ENCODE measurements around the gene ARHGEF11.

Gene ARHGEF11

GRCh38 chr1:156908955-156909354 is 136.6 kb downstream of the ARHGEF11 start:
- ChIA-PET CTCF (interaction anchor here (1.0 to 1.1 kb wide), 2 partner anchors 11 to 220 kb away, joined by 3 read pairs; no protein-coding TSS in a partner anchor), POLR2A (no interaction called here)
- no peak for DNase-seq (ENCODE audit: extremely low spot score)
- TF ChIP-seq NFRKB (IDR thresholded peaks at IDR 0.05), result no peak
- TF ChIP-seq ZNF384 (IDR thresholded peaks at IDR 0.05), result no peak
- no peak for TF ChIP-seq HDGF (IDR thresholded peaks at IDR 0.05; ENCODE audit: borderline replicate concordance)

DNA sequence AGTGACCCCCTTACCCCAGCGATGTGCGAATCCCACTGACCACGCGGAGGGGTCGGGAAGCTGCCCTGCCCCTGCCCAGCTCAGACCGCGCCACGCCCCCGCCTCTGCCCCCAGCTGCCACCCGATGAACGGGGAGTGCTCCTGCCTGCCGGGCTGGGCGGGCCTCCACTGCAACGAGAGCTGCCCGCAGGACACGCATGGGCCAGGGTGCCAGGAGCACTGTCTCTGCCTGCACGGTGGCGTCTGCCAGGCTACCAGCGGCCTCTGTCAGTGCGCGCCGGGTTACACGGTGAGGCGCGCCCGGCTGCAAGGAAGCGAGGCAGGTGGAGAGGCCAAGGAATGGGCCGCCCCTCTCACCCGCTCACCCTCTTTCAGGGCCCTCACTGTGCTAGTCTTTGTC is 137.0 kb downstream of the ARHGEF11 start:
- DNase-seq (ENCODE audit: extremely low spot score), result no peak

GRCh38 chr1:156906206-156906906 is 139.2 kb downstream of the ARHGEF11 start:
- TF ChIP-seq FOXM1 (IDR thresholded peaks at IDR 0.05; ENCODE audit: borderline replicate concordance) (no peak), L3MBTL2 (conservative IDR thresholded peaks at IDR 0.05) (no peak), TARDBP (IDR thresholded peaks at IDR 0.05) (no peak), HDGF (IDR thresholded peaks at IDR 0.05; ENCODE audit: borderline replicate concordance) (no peak), LEF1 (IDR thresholded peaks at IDR 0.05; ENCODE audit: borderline replicate concordance) (no peak), ARNT (IDR thresholded peaks at IDR 0.05) (no peak), SP1 (IDR thresholded peaks at IDR 0.05) (no peak), ELF4 (IDR thresholded peaks at IDR 0.05) (no peak), BHLHE40 (IDR thresholded peaks at IDR 0.05; ENCODE audit: borderline replicate concordance) (no peak), ZNF384 (IDR thresholded peaks at IDR 0.05) (no peak), CTBP1 (IDR thresholded peaks at IDR 0.05; ENCODE audit: borderline replicate concordance) (no peak)
- ChIA-PET CTCF (no interaction called here), POLR2A (no interaction called here)
- no peak for DNase-seq (ENCODE audit: extremely low spot score)

More for the DNA sequence above, 137.0 kb downstream of the ARHGEF11 start:
- CTCF ChIA-PET, result interaction anchor here (1.1 kb wide), 1 partner anchor 219 kb away, joined by 3 read pairs; no protein-coding TSS in a partner anchor
- POLR2A ChIA-PET, result no interaction called here
- no peak for TF ChIP-seq LEF1 (IDR thresholded peaks at IDR 0.05; ENCODE audit: borderline replicate concordance)
- TF ChIP-seq SUZ12 (IDR thresholded peaks at IDR 0.05), result no peak
- TF ChIP-seq SP1 (IDR thresholded peaks at IDR 0.05), result no peak
- TF ChIP-seq NFRKB (IDR thresholded peaks at IDR 0.05), result no peak
- TF ChIP-seq FOXK2 (IDR thresholded peaks at IDR 0.05), result no peak
- no peak for TF ChIP-seq HDGF (IDR thresholded peaks at IDR 0.05; ENCODE audit: borderline replicate concordance)

DNA sequence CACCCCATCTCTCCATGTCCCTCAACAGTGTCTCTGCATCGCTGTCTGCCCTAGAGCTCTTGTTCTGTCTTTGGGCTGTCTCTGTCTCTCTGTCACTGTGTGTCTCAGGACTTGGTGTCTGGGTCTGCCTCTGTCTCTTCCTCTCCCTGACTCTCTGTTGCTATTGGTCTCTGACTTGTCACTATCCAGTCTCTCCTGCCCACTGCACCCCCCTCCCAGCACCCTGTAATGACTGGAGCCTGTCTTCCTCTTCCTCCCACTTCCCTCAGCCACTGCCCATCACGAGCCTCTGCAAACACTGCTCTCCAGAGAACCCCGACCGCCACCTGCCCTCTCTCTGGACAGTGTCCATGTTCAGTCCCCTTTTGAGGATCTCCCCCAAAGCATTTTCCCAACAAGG is 139.9 kb downstream of the ARHGEF11 start:
- CTCF ChIA-PET, result no interaction called here

GRCh38 chr1:156905176-156905575 is 140.4 kb downstream of the ARHGEF11 start:
- no peak for TF ChIP-seq HDGF (IDR thresholded peaks at IDR 0.05; ENCODE audit: borderline replicate concordance)
- TF ChIP-seq SP1 (IDR thresholded peaks at IDR 0.05), result no peak
- no peak for TF ChIP-seq LEF1 (IDR thresholded peaks at IDR 0.05; ENCODE audit: borderline replicate concordance)
- TF ChIP-seq ELF4 (IDR thresholded peaks at IDR 0.05), result no peak
- no peak for TF ChIP-seq FOXA1 (IDR thresholded peaks at IDR 0.05)
- no peak for TF ChIP-seq NFRKB (IDR thresholded peaks at IDR 0.05)
- no peak for TF ChIP-seq L3MBTL2 (conservative IDR thresholded peaks at IDR 0.05)
- no peak for TF ChIP-seq PKNOX1 (IDR thresholded peaks at IDR 0.05)
- TF ChIP-seq BHLHE40 (IDR thresholded peaks at IDR 0.05; ENCODE audit: borderline replicate concordance), result no peak
- no peak for TF ChIP-seq ZNF384 (IDR thresholded peaks at IDR 0.05)
- TF ChIP-seq ARNT (IDR thresholded peaks at IDR 0.05), result no peak
- DNase-seq (ENCODE audit: extremely low spot score), result no peak
- ChIA-PET CTCF (no interaction called here), POLR2A (no interaction called here)

More for the DNA sequence above, 139.9 kb downstream of the ARHGEF11 start:
- TF ChIP-seq FOXK2 (IDR thresholded peaks at IDR 0.05) (no peak), FOXA1 (IDR thresholded peaks at IDR 0.05) (no peak), HDGF (IDR thresholded peaks at IDR 0.05; ENCODE audit: borderline replicate concordance) (no peak)
- DNase-seq (ENCODE audit: extremely low spot score), result no peak
- POLR2A ChIA-PET, result no interaction called here

GRCh38 chr1:156904187-156904959 is 141.2 kb downstream of the ARHGEF11 start:
- ChIA-PET CTCF (interaction anchor here (0.6 kb wide), 2 partner anchors 23 to 157 kb away, joined by 4 to 5 read pairs; no protein-coding TSS in a partner anchor), POLR2A (no interaction called here)
- DNase-seq (ENCODE audit: extremely low spot score), result no peak
- TF ChIP-seq SUZ12 (IDR thresholded peaks at IDR 0.05), result no peak
- no peak for TF ChIP-seq ARNT (IDR thresholded peaks at IDR 0.05)
- TF ChIP-seq NFRKB (IDR thresholded peaks at IDR 0.05), result no peak
- TF ChIP-seq CTBP1 (IDR thresholded peaks at IDR 0.05; ENCODE audit: borderline replicate concordance), result no peak
- no peak for TF ChIP-seq FOXK2 (IDR thresholded peaks at IDR 0.05)
- TF ChIP-seq FOXM1 (IDR thresholded peaks at IDR 0.05; ENCODE audit: borderline replicate concordance), result no peak

DNA sequence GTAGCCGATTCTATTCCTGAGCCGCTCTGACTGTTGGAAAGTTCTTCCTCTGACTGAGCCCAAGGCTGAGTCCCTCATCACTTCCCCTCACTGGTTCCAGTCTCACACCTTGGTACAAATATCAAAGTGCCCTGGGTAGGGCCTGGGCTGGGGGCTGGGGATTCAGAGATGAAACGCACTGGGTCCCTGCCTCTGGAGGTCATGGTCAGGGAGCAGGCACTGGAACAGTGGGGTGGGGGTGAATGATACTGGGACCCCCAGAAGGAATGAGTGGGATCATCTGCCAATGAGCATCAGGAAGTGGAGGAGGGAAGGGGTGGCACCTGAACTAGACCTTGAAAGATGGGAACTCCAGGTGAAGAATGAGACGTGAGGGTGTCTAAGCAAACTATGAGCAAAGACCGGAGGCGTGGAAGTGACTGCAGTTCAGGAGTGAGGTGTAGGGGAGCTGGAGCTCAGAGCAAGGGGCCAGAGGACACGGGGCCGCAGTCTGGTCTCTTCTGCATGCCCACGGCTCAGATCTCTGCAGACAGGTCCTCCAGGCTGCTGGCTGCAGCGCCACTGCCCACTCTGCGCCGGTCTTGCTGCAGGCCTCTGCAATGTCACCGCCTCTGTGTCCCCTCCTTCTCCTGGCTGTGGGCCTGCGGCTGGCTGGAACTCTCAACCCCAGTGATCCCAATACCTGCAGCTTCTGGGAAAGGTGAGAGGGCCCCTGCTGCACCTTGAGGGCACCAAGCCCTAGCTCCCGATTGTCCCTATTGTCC is 142.0 kb downstream of the ARHGEF11 start:
- no peak for DNase-seq (ENCODE audit: extremely low spot score)
- TF ChIP-seq FOXM1 (IDR thresholded peaks at IDR 0.05; ENCODE audit: borderline replicate concordance), result no peak
- TF ChIP-seq CTBP1 (IDR thresholded peaks at IDR 0.05; ENCODE audit: borderline replicate concordance), result no peak
- no peak for TF ChIP-seq BHLHE40 (IDR thresholded peaks at IDR 0.05; ENCODE audit: borderline replicate concordance)
- no peak for TF ChIP-seq PKNOX1 (IDR thresholded peaks at IDR 0.05)
- TF ChIP-seq ARNT (IDR thresholded peaks at IDR 0.05), result no peak
- TF ChIP-seq HDGF (IDR thresholded peaks at IDR 0.05; ENCODE audit: borderline replicate concordance), result no peak
- no peak for TF ChIP-seq FOXK2 (IDR thresholded peaks at IDR 0.05)
- no peak for TF ChIP-seq ELF4 (IDR thresholded peaks at IDR 0.05)
- no peak for TF ChIP-seq FOXA1 (IDR thresholded peaks at IDR 0.05)
- no peak for TF ChIP-seq SUZ12 (IDR thresholded peaks at IDR 0.05)
- POLR2A ChIA-PET, result no interaction called here
- CTCF ChIA-PET, result interaction anchor here (0.6 to 1.0 kb wide), 4 partner anchors 12 to 156 kb away, joined by 3 to 6 read pairs (median 4); no protein-coding TSS in a partner anchor
